NCI-H2227 (cell line): ENCODE data around the gene ZNF800.
"Not testable (repeated sequence)": the region's sequence is repeated elsewhere in the genome, so short reads cannot be mapped to it uniquely, and the experiment has no call there.

Source experiments
- DNase-seq: peaks from one replicate; lab custom pipeline; 2025; ENCODE audit not compliant: unreplicated experiment; lab: John Stamatoyannopoulos, UW

ZNF800 gene, protein sequence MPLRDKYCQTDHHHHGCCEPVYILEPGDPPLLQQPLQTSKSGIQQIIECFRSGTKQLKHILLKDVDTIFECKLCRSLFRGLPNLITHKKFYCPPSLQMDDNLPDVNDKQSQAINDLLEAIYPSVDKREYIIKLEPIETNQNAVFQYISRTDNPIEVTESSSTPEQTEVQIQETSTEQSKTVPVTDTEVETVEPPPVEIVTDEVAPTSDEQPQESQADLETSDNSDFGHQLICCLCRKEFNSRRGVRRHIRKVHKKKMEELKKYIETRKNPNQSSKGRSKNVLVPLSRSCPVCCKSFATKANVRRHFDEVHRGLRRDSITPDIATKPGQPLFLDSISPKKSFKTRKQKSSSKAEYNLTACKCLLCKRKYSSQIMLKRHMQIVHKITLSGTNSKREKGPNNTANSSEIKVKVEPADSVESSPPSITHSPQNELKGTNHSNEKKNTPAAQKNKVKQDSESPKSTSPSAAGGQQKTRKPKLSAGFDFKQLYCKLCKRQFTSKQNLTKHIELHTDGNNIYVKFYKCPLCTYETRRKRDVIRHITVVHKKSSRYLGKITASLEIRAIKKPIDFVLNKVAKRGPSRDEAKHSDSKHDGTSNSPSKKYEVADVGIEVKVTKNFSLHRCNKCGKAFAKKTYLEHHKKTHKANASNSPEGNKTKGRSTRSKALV

DNA sequence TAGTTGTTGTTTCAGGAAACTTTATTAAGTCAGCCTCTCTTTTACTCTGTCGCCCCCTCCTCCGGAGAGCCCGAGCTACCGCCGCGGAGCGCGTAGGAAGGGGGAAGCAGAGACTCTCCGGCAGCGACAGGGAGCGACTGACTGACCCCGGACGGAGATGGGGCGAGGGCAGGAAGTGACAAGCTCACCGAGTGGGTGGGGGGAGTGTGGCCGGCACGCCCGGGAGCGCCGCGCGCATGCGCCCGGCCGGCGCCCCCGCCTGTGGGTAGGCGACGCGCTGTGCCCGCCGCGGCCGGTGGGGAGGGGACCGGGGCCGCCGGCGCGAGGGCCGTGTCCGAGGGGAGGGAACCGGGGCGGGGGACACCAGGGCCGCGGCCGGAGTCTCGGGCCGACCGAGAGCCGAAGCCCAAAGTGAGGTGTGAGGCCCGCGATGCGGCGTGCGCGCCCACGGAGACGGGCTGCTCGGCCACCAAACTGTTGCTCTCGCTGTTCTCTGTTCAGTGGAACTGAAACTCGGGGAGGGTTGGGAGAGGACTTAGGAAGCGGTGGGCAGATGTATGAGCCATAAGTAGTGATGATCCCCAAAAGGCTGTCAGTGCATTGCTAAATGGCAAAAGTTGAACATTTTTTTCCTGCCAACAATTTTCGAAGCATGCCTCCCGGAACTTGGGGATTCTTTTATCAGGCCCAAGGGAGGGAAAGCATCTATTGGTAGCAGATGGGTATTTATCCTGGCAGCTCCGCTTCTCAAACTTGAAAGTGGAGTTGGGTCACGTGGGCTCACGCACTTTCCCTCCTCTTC is at the start of gene ZNF800:
Gene ZNF800 (minus strand): TSS at position 143 of the 802 bp plus-strand sequence. CDS start 1,151 bp downstream, outside the sequence.
- peak; percentile 86 for DNase-seq

DNA sequence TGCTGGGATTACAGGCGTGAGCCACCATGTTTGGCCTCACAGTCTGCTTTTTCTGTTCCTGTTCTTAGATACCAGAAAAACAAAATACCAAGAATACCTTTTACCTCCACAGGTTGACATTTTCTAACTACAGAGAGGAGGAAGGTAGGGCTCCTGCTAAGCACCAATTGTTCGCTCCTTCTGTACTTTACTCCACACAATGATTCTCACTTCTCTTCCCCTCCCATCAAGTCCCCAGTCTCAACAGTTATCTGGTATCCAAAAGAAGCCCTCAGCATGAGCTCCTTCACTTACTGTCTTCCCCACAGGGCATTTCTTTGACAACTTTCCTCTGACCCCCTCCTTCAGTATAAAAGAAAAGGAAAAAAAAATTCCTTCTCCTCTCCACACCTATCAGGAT is 47.7 kb upstream of the ZNF800 start:
- DNase-seq = no peak

DNA sequence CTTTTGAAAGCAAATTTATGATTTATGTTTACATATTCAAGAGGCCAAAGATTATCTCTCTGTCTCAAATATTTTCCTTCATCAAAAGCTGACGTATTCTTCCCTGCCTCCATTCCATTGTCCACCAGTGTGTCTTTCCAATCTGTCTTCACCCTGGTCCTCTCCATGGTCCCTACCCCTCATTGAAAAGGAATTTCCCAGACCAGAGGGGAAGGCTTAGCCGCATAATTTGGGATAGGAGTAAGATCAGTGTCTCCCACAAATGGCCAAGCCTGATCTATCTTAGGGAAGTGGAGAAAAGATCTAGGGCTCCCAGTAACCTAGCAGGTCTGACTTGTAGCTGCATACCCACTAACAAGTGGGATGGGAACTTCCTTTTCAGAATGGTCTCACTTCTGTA is 46.3 kb upstream of the ZNF800 start:
- DNase-seq = no peak

DNA sequence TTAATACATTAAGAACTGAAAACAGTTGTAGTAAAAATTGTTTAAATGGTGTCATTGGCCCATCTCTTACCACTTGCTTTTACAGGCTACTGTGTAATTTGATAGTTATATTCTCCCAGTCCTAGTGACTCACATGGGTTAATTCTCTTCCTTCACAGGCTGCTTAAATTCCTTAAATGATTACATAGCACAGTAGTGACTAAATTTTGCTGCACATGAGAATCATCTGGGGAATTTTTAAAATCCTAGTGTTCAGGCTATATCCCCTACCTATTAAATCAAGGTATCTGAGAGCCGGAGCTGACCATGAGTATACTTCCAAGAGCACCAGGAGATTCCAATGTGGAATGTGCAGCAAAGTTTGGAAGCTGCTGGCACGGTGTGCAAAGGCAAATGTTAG is 45.3 kb upstream of the ZNF800 start:
- DNase-seq = no peak

DNA sequence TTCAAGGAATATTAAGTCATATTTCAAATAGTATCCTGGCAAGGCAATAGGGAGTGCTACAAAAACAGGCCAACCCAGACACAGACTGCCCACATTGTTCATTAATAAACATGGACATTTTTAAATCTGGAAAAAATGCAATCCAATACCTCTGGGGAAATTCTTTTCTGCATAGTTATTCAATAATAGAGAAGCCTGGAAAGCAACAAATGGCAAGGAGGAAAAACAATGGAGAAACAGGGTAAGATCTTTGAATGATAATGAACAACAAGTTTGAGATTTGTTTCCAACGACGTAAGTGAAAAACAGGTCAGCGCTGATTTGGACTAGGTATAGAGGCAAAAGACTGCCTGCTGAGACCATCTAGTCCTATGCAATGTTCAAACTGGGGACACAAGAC is 44.7 kb upstream of the ZNF800 start:
- no peak for DNase-seq

DNA sequence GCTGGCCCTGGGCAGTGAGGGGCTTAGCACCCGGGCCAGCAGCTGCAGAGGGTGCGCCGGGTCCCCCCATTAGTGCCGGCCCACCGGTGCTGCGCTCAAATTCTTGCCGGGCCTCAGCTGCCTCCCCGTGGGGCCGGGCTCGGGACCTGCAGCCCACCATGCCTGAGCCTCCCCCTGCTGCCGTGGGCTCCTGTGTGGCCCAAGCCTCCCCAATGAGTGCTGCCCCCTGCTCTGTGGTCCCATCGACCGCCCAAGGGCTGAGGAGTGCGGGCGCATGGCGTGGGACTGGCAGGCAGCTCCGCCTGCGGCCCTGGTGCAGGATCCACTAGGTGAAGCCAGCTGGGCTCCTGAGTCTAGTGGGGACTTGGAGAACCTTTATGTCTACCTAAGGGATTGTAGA is 36.8 kb upstream of the ZNF800 start:
- DNase-seq = not testable (repeated sequence)

DNA sequence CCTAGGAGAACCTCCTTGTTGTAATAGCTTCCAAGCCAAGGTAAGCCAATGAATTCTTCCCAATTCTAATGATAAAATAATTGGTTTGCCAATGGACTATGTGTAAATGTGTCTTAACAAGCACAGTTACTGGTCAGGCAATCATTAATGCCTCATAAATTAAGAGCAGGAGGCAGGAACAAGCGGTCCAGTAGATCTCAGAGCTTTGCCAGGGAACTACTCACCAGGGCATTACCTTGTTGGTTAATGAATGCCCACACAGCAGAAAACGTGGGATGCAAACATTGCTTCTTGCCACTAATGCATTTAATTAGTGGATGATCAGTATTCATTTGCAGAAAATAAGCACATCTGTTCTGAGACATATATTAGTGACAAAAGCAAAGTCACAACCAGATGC is 26.7 kb upstream of the ZNF800 start:
- DNase-seq = no peak

DNA sequence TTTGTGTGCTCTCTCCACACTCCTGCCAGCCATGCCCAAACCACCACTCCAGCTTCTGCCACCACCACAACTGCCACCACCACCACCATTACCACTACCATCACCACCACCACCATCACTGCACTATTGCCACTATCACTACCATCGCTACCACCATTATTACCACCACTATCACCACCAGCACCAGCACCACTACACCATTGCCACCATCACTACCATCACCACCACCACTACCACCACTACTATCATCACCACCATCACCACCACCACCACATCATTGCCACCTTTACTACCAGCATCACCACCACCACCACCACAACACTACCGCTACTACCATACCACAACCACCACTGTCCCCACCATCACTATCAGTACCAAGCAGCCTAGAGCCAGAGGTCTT is 26.0 kb upstream of the ZNF800 start:
- DNase-seq = no peak

DNA sequence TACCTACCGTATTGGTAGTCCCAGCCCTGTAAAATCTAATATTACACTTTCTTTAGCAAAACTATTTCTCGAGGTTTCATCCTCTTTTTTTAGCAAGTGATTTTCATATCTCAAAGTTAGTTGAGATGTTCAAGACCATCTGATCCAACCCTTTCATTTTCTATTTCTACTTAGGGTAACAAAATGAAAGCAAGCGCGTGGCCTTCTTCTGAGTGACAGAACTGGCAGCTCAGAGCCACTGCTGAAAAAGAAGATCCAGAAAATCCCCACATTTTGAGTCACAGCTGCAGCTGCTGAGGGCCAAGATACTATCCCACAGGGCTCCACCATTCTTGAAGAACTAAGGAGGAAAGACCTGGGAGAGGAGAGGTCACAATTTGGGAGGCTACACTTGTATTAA is 24.8 kb upstream of the ZNF800 start:
- no peak for DNase-seq

DNA sequence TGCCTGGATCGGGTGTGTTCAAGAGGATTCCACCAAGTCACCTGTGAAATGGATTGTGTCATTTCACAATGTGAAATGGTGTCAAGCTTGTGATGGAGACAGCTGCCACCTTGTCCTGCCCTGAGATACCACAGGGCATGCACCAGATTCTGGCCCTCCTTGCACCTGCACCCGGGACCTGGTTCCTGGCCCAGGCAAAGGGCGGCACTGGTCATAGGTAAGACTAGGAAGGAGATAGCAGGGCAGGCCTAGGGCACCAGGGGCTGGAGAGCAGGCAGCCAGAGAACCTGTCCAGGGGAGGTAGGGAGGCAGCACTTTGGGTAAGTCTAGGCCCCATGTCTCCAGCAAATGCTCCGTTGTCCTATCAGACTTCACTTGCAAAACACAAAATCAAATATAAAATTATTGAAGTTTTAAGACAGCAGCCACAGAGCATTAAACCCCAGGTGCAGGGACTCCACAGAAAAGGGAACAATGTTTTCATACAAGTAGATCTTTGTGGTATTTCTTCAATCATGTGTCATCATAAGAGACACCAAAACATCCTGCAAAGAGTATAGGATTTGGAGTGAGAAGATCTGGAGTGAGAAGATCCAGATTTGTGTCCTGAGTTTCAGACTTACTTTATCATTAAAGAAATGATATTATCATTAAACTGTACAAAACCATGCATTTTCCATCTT is 22.7 kb upstream of the ZNF800 start:
- DNase-seq = no peak

DNA sequence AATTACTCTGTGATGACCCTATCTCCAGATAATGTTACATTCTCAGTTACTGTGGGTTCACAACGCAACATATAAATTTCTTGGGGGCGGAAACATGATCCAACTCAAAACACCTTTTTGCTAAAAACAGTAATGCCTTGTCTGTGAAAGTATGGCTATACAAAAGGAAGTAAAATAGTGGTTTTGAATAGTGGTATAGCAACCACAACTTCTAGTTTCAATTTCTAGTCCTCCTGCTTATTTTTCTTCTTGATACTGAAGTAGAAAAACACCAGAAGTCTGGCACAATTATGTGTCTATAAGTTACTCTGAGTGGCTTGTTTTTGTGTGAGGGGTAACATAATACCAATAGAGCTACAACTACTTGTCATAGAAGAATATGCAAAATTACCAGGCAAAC is 21.5 kb upstream of the ZNF800 start:
- no peak for DNase-seq

DNA sequence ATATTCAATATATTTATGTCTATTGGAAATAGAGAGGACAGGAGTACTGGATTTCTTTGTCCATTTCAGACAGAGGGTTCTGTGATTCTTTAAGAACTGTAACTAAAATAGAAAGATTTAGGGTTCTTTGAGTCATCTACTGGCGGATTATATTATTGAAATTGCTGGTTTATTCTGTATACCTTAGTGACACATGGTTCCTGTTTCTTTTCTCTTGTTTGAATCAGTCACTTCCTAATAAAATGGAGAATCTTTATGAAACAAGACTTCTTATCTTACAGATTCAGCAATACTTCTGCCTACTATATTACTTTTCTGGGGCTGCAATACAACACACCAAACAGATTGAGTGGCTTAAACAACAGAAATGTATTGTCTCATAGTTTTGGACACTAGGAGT is 20.8 kb upstream of the ZNF800 start:
- DNase-seq = no peak

DNA sequence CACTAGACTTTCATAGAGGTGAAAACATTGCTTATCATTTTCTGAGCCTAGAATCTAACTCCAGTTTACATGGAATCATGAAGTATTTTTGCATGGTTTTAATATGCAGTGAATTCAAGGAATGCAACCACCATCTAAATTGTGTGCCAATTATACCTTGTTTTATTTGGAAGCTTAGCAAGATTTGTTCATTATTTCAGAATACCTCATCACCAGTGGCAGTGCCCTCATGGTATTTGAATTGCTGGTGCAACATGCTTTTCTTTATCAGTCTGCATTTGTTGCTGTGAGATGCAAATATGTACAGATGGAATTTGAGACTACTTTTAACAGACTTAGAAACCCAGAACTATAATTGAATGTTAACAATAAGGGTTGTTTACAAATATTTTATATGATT is 18.7 kb upstream of the ZNF800 start:
- DNase-seq = no peak

DNA sequence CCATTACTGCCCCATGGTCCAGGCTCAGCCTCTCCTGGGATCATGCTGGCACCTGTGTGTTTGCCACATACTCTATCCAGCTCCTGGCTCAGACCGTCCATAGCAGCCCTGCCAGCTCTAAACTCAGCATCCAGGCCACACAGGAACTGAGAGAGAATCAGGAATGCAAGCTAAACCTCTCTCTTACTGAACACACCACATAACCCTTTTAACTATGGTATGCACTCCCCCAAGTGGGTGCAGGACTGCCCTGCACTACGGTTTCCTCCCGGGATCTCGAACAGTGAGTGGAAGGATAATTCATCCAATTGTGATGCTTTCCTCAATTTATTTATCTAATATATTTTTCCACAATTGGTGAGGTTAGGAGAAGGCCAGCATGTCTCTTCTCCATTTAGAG is 17.1 kb upstream of the ZNF800 start:
- no peak for DNase-seq

DNA sequence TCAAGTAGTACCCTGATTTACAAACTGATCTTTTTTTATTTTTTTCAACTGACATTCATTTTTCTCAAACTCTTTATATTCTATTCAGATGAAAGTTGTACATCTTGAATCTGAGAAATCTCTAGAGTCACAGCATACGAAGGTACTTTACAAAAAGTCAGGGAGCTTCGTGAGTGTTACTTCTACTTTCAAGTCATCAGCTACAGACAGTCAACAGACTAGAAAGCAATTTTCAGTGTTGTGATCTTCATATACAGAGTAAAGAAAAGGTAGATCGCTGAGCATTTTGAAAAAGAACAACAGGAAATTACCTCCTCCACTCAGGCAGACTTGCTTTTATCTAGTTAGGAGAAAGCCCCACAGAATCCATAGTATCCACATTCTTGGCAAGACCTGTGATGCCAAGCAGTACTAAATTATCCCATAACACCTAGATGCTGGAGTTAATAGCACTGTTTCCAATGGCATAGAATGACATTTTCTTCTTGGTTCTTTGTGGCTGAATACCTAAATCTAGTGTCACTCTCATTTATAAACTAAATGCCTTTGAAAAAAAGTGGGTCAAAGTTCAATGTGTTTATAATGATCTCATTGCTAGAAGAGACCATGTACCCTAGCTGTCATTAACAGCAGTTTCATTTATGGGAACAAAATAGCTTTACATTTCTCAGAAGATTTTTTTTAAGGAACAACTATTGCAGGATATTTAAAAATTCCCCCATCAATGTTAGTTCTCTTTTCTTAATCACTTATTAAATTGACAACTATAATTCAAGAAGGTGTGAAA is 12.0 kb upstream of the ZNF800 start:
- DNase-seq = no peak

DNA sequence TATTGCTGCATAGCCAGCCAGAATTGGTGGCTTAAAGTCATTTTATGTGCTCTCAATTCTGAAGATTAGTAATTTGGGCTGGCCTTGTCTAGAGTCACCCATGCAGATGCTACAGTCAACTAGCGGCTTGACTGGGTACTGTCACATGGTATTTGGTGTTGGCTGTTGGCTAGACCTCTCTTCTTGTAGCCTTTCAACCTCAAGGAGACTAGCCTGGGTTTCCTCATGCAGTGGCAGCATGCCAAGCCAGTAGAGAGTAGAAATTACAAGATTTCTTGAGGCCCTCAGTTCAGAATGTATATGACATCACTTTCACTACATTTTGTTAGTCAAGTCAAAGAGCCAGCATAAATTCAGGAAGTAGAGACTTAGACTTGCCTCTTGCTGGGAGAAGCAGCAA is 3.7 kb upstream of the ZNF800 start:
- DNase-seq = peak; percentile 4

DNA sequence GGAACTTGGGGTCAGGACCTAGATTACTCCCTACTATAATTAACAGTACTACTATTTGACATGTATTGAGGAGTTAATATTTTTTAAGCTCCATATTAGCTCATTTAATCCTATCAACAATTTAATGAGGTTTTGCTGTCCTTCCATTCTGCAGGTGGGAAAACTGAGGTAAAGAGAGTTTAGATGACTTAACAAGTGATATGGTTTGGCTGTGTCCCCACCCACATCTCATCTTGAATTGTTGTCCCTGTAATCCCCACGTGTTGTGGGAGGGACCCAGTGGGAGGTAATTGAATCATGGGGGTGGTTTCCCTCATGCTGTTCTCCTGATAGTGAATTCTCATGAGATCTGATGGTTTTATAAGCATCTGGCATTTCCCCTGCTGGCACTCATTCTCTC is 2.6 kb upstream of the ZNF800 start:
- not testable (repeated sequence) for DNase-seq

DNA sequence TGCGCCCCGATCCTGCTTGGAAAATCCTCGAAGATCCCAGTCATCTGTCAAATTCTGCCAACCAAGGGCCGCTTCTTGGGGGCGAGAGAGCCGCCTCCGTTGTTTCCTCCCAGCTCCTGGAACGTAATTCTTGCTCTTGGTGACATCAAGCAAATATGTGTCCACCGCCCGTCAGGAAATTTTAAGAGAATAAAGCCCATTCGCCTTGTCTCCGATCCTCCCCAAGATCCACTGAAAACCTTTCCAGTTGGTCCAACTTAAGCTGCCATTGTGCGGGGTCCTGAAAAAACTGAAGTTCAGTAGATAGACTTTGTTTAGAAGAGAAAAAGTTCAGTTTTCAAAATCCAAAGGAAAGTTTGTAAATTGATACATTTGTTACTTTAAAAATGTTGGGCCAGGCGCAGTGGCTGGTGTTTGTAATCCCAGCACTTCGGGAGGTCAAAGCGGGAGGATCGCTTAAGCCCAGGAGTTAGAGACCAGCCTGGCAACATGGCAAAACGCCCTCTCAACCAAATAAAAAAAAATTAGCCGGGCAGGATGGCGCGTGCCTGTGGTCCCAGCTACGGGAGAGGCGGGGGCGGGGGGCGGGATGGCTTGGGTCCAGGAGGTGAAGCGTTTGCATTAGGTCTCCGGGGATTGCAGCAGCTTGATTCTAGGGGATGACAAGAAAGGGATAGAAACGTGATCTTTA is 1.0 kb upstream of the ZNF800 start:
- DNase-seq = peak; percentile 38

DNA sequence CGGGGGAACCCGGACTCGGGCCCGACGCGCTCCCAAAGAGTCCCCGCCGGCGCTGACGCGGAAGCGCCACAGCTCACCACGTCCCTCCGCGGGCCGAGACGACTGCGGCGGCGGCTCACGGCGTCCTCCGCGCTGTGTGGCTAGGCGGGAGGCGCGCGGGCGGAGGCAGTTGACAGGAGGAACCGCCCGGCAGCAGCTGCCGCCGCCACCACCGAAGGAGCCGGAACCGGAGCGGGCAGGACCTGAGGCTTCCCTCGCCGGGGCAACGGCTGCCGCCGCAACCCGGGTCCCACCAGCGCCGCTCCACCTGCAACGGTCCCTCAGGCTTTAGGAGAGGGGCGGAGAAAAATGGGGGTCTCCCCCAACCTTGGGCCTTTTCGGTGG is 334 bp downstream of the ZNF800 start:
- peak; percentile 80 for DNase-seq
